Measurements from ENCODE around the gene FAM204A. TPM values are rescaled to one million over a fixed set of nuclear protein-coding genes. Genes with fewer than 3 reads are reported as not detected.

FAM204A gene
- total RNA-seq, 3 donors from 2014 or later (not counting 1 experiment from before 2014, with no cell fraction given), result 69.2 to 73.2 (median 72.7) TPM

- Histone ChIP-seq H3K27me3 (ENCODE audit: control insufficient read depth, insufficient read depth, low read length) (peaks cover 4% of the 10 kb centered on the region), H3K4me3 (ENCODE audit: low read length) (no peak overlapping the region), H3K4me1 (ENCODE audit: control insufficient read depth, insufficient read depth, low read length) (no peaks in the 10 kb centered on the region), H3K36me3 (ENCODE audit: control insufficient read depth, insufficient read depth, low read length) (no peaks in the 10 kb centered on the region), H3K27ac (ENCODE audit: low read length) (no peak overlapping the region), H3K9me3 (ENCODE audit: control insufficient read depth, insufficient read depth, low read length) (no peaks in the 10 kb centered on the region)
- no peak for TF ChIP-seq CTCF (IDR thresholded peaks at IDR 0.05)
- no peaks in the 10 kb centered on the region for H3K9me3 Mint-ChIP-seq
- intact Hi-C loops (cut with micrococcal nuclease), result no loop called here
- ATAC-seq, result no peak
- no peak overlapping the region for H3K27ac Mint-ChIP-seq
- no peaks in the 10 kb centered on the region for H3K4me1 Mint-ChIP-seq
- no peaks in the 10 kb centered on the region for H3K36me3 Mint-ChIP-seq
- H3K4me3 Mint-ChIP-seq, result no peak overlapping the region
- H3K27me3 Mint-ChIP-seq (ENCODE audit: low read depth in 2 of 2), result peaks cover 23 to 47% of the 10 kb centered on the region in 2 donors
- DNase-seq, result no peak
Measured at GRCh38 chr10:118374404-118374803, 32.3 kb upstream of the FAM204A start.

GRCh38 chr10:118373786-118374185, 31.7 kb upstream of the FAM204A start:
- Histone ChIP-seq H3K27ac (ENCODE audit: low read length) (no peak overlapping the region), H3K4me1 (ENCODE audit: control insufficient read depth, insufficient read depth, low read length) (no peaks in the 10 kb centered on the region), H3K9me3 (ENCODE audit: control insufficient read depth, insufficient read depth, low read length) (no peaks in the 10 kb centered on the region), H3K27me3 (ENCODE audit: control insufficient read depth, insufficient read depth, low read length) (peaks cover 4% of the 10 kb centered on the region), H3K36me3 (ENCODE audit: control insufficient read depth, insufficient read depth, low read length) (no peaks in the 10 kb centered on the region), H3K4me3 (ENCODE audit: low read length) (no peak overlapping the region)
- no peaks in the 10 kb centered on the region for H3K36me3 Mint-ChIP-seq
- no CpG with 5 or more reads among the region's 4 CpGs for WGBS (ENCODE audit: insufficient coverage)
- TF ChIP-seq CTCF (IDR thresholded peaks at IDR 0.05), result no peak
- H3K4me1 Mint-ChIP-seq, result no peaks in the 10 kb centered on the region
- intact Hi-C loops (cut with micrococcal nuclease), result no loop called here
- DNase-seq (no peak), ATAC-seq (no peak)
- H3K27me3 Mint-ChIP-seq (ENCODE audit: low read depth in 2 of 2), result peaks cover 23 to 43% of the 10 kb centered on the region in 2 donors
- H3K9me3 Mint-ChIP-seq, result no peaks in the 10 kb centered on the region
- H3K27ac Mint-ChIP-seq, result no peak overlapping the region
- no peak overlapping the region for H3K4me3 Mint-ChIP-seq

GRCh38 chr10:118370499-118370898, 28.4 kb upstream of the FAM204A start:
- no peak for ATAC-seq
- Histone ChIP-seq H3K27me3 (ENCODE audit: control insufficient read depth, insufficient read depth, low read length) (peaks cover 4% of the 10 kb centered on the region), H3K4me3 (ENCODE audit: low read length) (no peak overlapping the region), H3K9me3 (ENCODE audit: control insufficient read depth, insufficient read depth, low read length) (peaks cover 1% of the 10 kb centered on the region), H3K4me1 (ENCODE audit: control insufficient read depth, insufficient read depth, low read length) (no peaks in the 10 kb centered on the region), H3K36me3 (ENCODE audit: control insufficient read depth, insufficient read depth, low read length) (no peaks in the 10 kb centered on the region), H3K27ac (ENCODE audit: low read length) (no peak overlapping the region)
- Mint-ChIP-seq H3K9me3 (peaks cover 0 to 2% of the 10 kb centered on the region in 2 donors), H3K4me1 (no peaks in the 10 kb centered on the region), H3K27ac (no peak overlapping the region), H3K4me3 (no peak overlapping the region), H3K36me3 (no peaks in the 10 kb centered on the region), H3K27me3 (ENCODE audit: low read depth in 2 of 2) (peaks cover 24 to 33% of the 10 kb centered on the region in 2 donors)
- 93% methylated on average over 1 of the region's 2 CpGs for WGBS (ENCODE audit: insufficient coverage)
- intact Hi-C loops (cut with micrococcal nuclease), result no loop called here
- no peak for TF ChIP-seq CTCF (IDR thresholded peaks at IDR 0.05)
- no peak for DNase-seq

- Mint-ChIP-seq H3K27me3 (ENCODE audit: low read depth in 2 of 2) (peaks cover 30 to 38% of the 10 kb centered on the region in 2 donors), H3K4me1 (no peaks in the 10 kb centered on the region)
- peaks cover 3% of the 10 kb centered on the region for H3K9me3 ChIP-seq (ENCODE audit: control insufficient read depth, insufficient read depth, low read length)
Measured at GRCh38 chr10:118369641-118370205, 27.6 kb upstream of the FAM204A start.

More at GRCh38 chr10:118369641-118370205, 27.6 kb upstream of the FAM204A start:
- DNase-seq (no peak), ATAC-seq (no peak)
- peaks cover 0 to 2% of the 10 kb centered on the region in 2 donors for H3K9me3 Mint-ChIP-seq
- no peaks in the 10 kb centered on the region for H3K36me3 Mint-ChIP-seq
- H3K4me1 ChIP-seq (ENCODE audit: control insufficient read depth, insufficient read depth, low read length), result no peaks in the 10 kb centered on the region
- H3K27ac ChIP-seq (ENCODE audit: low read length), result no peak overlapping the region
- no peak for TF ChIP-seq CTCF (IDR thresholded peaks at IDR 0.05)
- H3K36me3 ChIP-seq (ENCODE audit: control insufficient read depth, insufficient read depth, low read length), result no peaks in the 10 kb centered on the region
- 74% methylated on average over 3 of the region's 4 CpGs for WGBS (ENCODE audit: insufficient coverage)
- no peak overlapping the region for H3K4me3 Mint-ChIP-seq
- intact Hi-C loops (cut with micrococcal nuclease), result no loop called here
- H3K4me3 ChIP-seq (ENCODE audit: low read length), result no peak overlapping the region
- no peak overlapping the region for H3K27ac Mint-ChIP-seq
- peaks cover 4% of the 10 kb centered on the region for H3K27me3 ChIP-seq (ENCODE audit: control insufficient read depth, insufficient read depth, low read length)
